Loucy (cell line): Measurements from ENCODE around the gene SYNJ2.

ENCODE experiments used
- EZH2phosphoT487 ChIP-seq: fragments of 200-600 bp; IDR thresholded peaks from 2 replicates; pipeline ENCODE4 v1.6.1; 2018; ENCODE audit warnings: antibody characterized with exemption, mild to moderate bottlenecking, moderate library complexity, borderline replicate concordance
- TF ChIP-seq, protein P1 (sequence below): fragments of 200-600 bp; sonication (generic); conservative IDR thresholded peaks from 2 replicates; pipeline ENCODE4 v1.5.1; 2014; ENCODE audit warnings: mild to moderate bottlenecking, antibody characterized with exemption, low read length

DNA sequence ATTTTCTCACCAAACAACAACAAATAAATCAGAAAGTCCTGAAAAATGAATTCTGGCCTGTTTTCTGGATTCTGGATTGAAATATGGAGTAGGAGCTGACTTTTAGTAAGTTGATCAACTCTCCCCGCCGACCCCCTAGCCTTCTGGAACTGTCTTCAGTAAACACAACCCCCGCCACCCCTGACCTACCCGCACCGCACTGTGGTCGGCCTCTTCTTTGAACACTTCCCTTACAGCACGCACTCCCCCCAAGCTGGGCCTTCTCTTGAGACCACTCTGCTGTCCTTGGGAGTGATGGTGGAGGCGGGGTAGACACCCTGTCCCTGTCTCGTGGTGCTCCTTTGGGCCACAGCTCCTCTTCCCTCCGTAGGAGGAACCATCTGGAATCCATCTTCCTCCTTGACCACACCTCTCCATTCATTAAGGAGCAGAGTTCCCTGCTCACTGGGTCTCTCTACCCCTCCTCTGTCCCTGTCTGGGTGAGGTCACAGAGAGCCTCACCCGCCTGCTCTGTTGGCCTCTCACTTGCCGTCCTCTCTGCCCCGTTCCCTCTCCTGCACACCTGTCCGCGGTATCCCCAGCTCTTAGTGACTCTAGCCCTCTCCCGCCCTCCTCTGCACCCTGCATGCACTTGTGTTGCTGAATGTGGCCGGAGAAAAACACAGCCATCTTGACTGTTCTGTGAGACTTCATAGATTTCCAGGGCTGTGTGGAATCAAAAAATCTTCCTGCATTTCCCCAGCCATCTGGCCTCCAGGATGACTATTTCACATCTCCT is 19.1 kb downstream of the SYNJ2 start:
- TF ChIP-seq, protein P1, sequence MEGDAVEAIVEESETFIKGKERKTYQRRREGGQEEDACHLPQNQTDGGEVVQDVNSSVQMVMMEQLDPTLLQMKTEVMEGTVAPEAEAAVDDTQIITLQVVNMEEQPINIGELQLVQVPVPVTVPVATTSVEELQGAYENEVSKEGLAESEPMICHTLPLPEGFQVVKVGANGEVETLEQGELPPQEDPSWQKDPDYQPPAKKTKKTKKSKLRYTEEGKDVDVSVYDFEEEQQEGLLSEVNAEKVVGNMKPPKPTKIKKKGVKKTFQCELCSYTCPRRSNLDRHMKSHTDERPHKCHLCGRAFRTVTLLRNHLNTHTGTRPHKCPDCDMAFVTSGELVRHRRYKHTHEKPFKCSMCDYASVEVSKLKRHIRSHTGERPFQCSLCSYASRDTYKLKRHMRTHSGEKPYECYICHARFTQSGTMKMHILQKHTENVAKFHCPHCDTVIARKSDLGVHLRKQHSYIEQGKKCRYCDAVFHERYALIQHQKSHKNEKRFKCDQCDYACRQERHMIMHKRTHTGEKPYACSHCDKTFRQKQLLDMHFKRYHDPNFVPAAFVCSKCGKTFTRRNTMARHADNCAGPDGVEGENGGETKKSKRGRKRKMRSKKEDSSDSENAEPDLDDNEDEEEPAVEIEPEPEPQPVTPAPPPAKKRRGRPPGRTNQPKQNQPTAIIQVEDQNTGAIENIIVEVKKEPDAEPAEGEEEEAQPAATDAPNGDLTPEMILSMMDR = no peak
- no peak for TF ChIP-seq EZH2phosphoT487
